ENCODE data around the gene NOX3. TPM values are rescaled to one million over a fixed set of nuclear protein-coding genes. Genes with fewer than 3 reads are reported as not detected.

The NOX3 gene
- total and polyA plus RNA-seq, 9 of the 15 experiments (the other 6 are each of a cell fraction or from before 2014, with no cell fraction given), result not detected

DNA sequence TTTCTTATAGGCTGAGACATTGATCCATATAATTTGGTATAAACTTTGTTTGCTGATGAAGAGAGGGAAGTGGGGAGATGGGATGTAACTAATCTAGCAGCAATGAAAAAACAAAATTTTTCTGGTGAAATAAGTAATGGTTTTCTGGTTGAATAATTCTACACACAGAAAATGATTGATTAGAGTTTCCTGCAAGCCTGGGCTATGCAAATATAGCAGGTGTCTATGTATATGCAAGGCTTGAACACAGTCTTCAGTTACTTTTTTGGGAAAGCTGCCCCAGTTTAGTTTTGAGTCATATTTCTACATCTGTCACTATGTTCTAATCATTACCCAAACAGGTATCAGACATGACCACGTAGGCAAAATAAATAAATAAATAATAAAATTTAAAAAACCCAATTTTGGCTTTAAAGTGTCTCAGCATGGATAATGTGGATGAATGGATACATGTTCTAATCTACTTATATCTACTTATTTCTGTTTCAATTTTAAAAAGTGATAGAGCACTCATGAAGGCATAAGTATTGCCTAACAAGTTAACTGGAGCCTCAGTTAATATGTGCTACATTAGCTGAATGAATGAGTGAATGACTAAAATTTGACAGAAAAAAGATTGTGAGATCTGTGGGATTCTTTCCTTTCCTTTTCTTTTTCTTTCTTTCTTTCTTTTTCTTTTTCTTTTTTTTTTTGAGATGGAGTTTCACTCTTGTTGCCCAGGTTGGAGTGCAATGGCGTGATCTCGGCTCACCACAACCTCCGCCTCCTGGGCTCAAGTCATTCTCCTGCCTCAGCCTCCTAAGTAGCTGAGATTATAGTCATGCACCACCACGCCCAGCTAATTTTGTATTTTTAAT lies 104.1 kb downstream of the NOX3 start:
- H3K4me1 ChIP-seq (replicated peaks in 1 of 2; ENCODE audit: control insufficient read depth in 2 of 2, insufficient read depth in 2 of 2, low read length in 2 of 2), result no peaks in the 10 kb centered on the region
- H3K4me2 ChIP-seq (ENCODE audit: insufficient read depth, low read length), result no peak overlapping the region
- peaks cover 6% of the 10 kb centered on the region; the same call in 1 of the 2 replicates for H3K9me3 ChIP-seq (replicated peaks; ENCODE audit: control insufficient read depth, insufficient read depth, low read depth, low read length)
- ATAC-seq (no peak), DNase-seq (ENCODE audit: extremely low read depth in 1 of 4, low spot score in 3 of 4) (no peak), FAIRE-seq (no peak)
- no peak overlapping the region for H3K9ac ChIP-seq (ENCODE audit: insufficient read depth in 1 of 2, low read depth in 2 of 2, low read length in 2 of 2)
- no peak overlapping the region for H3K27ac ChIP-seq (ENCODE audit: extremely low read depth, low read depth, low read length)
- CTCF ChIA-PET (ENCODE audit: low intra/inter-chr PET ratio), result no interaction called here
- no peaks in the 10 kb centered on the region for H3K79me2 ChIP-seq (ENCODE audit: control insufficient read depth, insufficient read depth, low read length)
- intact Hi-C loops (cut with micrococcal nuclease), result no loop called here
- no peaks in the 10 kb centered on the region for H4K20me1 ChIP-seq (replicated peaks; ENCODE audit: control insufficient read depth, insufficient read depth, low read length)
- in situ Hi-C loops (cut with MboI), result no loop called here
- POLR2A ChIA-PET, result no interaction called here
- no peak overlapping the region for H2AFZ ChIP-seq (ENCODE audit: low read depth, low read length)
- no peak for TF ChIP-seq PHF20 (IDR thresholded peaks at IDR 0.05; ENCODE audit: partially characterized antibody)
- TF ChIP-seq ZKSCAN8 (CRISPR knock-in tag; IDR thresholded peaks at IDR 0.05), result no peak
- no peak for TF ChIP-seq NFATC3 (IDR thresholded peaks at IDR 0.05)
- TF ChIP-seq ELK3 (CRISPR knock-in tag; IDR thresholded peaks at IDR 0.05), result no peak
- TF ChIP-seq CAMTA2 (CRISPR knock-in tag; conservative IDR thresholded peaks at IDR 0.05), result no peak
- no peak for TF ChIP-seq CREB1 (IDR thresholded peaks at IDR 0.05)
- TF ChIP-seq CREB1 (CRISPR knock-in tag; IDR thresholded peaks at IDR 0.05), result no peak
- TF ChIP-seq, protein P1, sequence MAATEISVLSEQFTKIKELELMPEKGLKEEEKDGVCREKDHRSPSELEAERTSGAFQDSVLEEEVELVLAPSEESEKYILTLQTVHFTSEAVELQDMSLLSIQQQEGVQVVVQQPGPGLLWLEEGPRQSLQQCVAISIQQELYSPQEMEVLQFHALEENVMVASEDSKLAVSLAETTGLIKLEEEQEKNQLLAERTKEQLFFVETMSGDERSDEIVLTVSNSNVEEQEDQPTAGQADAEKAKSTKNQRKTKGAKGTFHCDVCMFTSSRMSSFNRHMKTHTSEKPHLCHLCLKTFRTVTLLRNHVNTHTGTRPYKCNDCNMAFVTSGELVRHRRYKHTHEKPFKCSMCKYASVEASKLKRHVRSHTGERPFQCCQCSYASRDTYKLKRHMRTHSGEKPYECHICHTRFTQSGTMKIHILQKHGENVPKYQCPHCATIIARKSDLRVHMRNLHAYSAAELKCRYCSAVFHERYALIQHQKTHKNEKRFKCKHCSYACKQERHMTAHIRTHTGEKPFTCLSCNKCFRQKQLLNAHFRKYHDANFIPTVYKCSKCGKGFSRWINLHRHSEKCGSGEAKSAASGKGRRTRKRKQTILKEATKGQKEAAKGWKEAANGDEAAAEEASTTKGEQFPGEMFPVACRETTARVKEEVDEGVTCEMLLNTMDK (IDR thresholded peaks at IDR 0.05; ENCODE audit: borderline replicate concordance, insufficient read depth, low read depth, low read length, poor library complexity, severe bottlenecking), result no peak
- no peak overlapping the region for H3K4me3 ChIP-seq
- no peaks in the 10 kb centered on the region for H3K9me1 ChIP-seq (ENCODE audit: control insufficient read depth, insufficient read depth, low read length)
- H3K36me3 ChIP-seq (ENCODE audit: control insufficient read depth, insufficient read depth, low read length), result no peaks in the 10 kb centered on the region
- no TSS peak for BruUV-seq (replicated peaks)
- WGBS (ENCODE audit: insufficient coverage, low coverage, missing lambda C conversion rate), result 3% methylated on average over 5 of the region's 5 CpGs
- H3K27me3 ChIP-seq (ENCODE audit: control insufficient read depth in 2 of 2, insufficient read depth in 2 of 2, low read length in 2 of 2), result no peaks in the 10 kb centered on the region

Measured in K562 (cell line).